DOHH2 (cell line): ENCODE data around the gene IKBKG.

Source experiments
- H3F3A ChIP-seq: fragments of 200-600 bp; sonication (generic), shearing (Covaris generic); 2 replicates; pipeline ENCODE4 v1.6.0; 2016; ENCODE audit warnings: antibody characterized with exemption, mild to moderate bottlenecking; ENCODE audit not compliant: control insufficient read depth, insufficient read depth
- H3K27ac ChIP-seq: fragments of 200-600 bp; sonication (generic); 2 replicates; pipeline ENCODE4 v1.5.1; 2014; ENCODE audit warnings: low read depth, mild to moderate bottlenecking, low read length, moderate library complexity
- H3K27me3 ChIP-seq: fragments of 200-600 bp; sonication (generic); 2 replicates; pipeline ENCODE4 v1.6.1; 2014; ENCODE audit warnings: mild to moderate bottlenecking, low read length, mixed read lengths; ENCODE audit not compliant: control insufficient read depth
- H3K36me3 ChIP-seq: fragments of 200-600 bp; sonication (generic); 2 replicates; pipeline ENCODE4 v1.6.1; 2014; ENCODE audit warnings: mild to moderate bottlenecking, low read length, moderate library complexity, mixed read lengths; ENCODE audit not compliant: control insufficient read depth
- H3K4me1 ChIP-seq: fragments of 200-600 bp; sonication (generic); 2 replicates; pipeline ENCODE4 v1.6.1; 2014; ENCODE audit warnings: mild to moderate bottlenecking, low read length, mixed read lengths; ENCODE audit not compliant: control insufficient read depth
- H3K4me2 ChIP-seq: fragments of 200-600 bp; sonication (generic); 2 replicates; pipeline ENCODE4 v1.6.0; 2014; ENCODE audit warnings: mild to moderate bottlenecking, low read length, moderate library complexity
- H3K4me3 ChIP-seq: fragments of 200-600 bp; sonication (generic); 2 replicates; pipeline ENCODE4 v1.5.1; 2014; ENCODE audit warnings: mild to moderate bottlenecking, low read length, mixed read lengths
- H3K79me2 ChIP-seq: fragments of 200-600 bp; sonication (generic); 2 replicates; pipeline ENCODE4 v1.6.1; 2014; ENCODE audit warnings: mild to moderate bottlenecking, low read length, mixed read lengths; ENCODE audit not compliant: control insufficient read depth
- H3K9me2 ChIP-seq: fragments of 200-600 bp; sonication (generic); replicated peaks from 2 replicates; pipeline ENCODE4 v1.6.1; 2014; ENCODE audit warnings: mild to moderate bottlenecking, low read length, mixed read lengths; ENCODE audit not compliant: control insufficient read depth
- H3K9me3 ChIP-seq: fragments of 200-600 bp; sonication (generic); 2 replicates; pipeline ENCODE4 v1.6.1; 2014; ENCODE audit warnings: antibody characterized with exemption, low read length, mixed read lengths; ENCODE audit not compliant: control insufficient read depth, insufficient read depth
- H4K20me1 ChIP-seq: fragments of 200-600 bp; sonication (generic); 2 replicates; pipeline ENCODE4 v1.6.0; 2014; ENCODE audit warnings: low read depth, mild to moderate bottlenecking, antibody characterized with exemption, low read length, moderate library complexity; ENCODE audit not compliant: control insufficient read depth, insufficient read depth
- EZH2phosphoT487 ChIP-seq: fragments of 200-600 bp; sonication (generic); IDR thresholded peaks from 2 replicates; pipeline ENCODE4 v1.6.1; 2017; ENCODE audit warnings: borderline replicate concordance, mild to moderate bottlenecking, antibody characterized with exemption, low read length, moderate library complexity, mixed read lengths
- TF ChIP-seq, protein P1 (sequence below): fragments of 200-600 bp; sonication (generic); IDR thresholded peaks from one replicate; pipeline ENCODE4 v1.5.1; 2014; ENCODE audit warnings: antibody characterized with exemption, mild to moderate bottlenecking, low read depth, low read length; ENCODE audit not compliant: poor library complexity, severe bottlenecking

IKBKG gene

DNA sequence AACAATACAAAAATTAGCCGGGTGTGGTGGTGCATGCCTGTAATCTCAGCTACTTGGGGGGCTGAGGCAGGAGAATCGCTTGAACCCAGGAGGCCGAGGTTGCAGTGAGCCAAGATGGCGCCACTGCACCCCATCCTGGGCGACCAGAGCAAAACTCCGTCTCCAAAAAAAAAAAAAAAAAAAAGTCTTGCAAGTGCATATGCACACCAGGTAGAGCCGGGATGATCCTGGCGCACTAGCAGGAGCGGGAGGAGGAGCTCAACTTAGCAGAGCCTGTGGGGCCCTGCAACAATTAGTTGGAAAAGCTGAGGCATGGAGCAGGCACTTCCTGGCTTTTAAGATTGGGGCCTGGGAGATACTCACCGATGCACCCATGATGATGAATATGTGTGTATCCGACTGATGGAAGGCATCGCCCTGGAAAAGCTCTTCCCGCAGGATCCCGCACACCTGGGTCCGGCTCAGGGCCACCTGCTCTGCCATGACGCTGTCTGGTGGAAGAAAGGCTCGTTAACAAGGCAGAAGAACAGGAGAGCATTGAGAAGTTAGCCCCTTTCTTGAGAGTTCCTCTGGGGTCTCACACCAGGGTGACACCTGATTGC is 1.6 kb upstream of the IKBKG start:
- Histone ChIP-seq H3K36me3 (peaks cover 15% of the 10 kb centered on the region), H3K9me2 (no peaks in the 10 kb centered on the region), H3K27me3 (no peaks in the 10 kb centered on the region), H3K4me3 (peak overlapping the region; percentile 89), H3K4me1 (peaks cover 8% of the 10 kb centered on the region), H3K79me2 (peaks cover 46% of the 10 kb centered on the region), H3F3A (no peaks in the 10 kb centered on the region), H3K27ac (no peak overlapping the region), H3K9me3 (no peaks in the 10 kb centered on the region), H4K20me1 (no peaks in the 10 kb centered on the region), H3K4me2 (peak overlapping the region; percentile 82)
- TF ChIP-seq EZH2phosphoT487, result no peak
- TF ChIP-seq, protein P1, sequence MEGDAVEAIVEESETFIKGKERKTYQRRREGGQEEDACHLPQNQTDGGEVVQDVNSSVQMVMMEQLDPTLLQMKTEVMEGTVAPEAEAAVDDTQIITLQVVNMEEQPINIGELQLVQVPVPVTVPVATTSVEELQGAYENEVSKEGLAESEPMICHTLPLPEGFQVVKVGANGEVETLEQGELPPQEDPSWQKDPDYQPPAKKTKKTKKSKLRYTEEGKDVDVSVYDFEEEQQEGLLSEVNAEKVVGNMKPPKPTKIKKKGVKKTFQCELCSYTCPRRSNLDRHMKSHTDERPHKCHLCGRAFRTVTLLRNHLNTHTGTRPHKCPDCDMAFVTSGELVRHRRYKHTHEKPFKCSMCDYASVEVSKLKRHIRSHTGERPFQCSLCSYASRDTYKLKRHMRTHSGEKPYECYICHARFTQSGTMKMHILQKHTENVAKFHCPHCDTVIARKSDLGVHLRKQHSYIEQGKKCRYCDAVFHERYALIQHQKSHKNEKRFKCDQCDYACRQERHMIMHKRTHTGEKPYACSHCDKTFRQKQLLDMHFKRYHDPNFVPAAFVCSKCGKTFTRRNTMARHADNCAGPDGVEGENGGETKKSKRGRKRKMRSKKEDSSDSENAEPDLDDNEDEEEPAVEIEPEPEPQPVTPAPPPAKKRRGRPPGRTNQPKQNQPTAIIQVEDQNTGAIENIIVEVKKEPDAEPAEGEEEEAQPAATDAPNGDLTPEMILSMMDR, result no peak

DNA sequence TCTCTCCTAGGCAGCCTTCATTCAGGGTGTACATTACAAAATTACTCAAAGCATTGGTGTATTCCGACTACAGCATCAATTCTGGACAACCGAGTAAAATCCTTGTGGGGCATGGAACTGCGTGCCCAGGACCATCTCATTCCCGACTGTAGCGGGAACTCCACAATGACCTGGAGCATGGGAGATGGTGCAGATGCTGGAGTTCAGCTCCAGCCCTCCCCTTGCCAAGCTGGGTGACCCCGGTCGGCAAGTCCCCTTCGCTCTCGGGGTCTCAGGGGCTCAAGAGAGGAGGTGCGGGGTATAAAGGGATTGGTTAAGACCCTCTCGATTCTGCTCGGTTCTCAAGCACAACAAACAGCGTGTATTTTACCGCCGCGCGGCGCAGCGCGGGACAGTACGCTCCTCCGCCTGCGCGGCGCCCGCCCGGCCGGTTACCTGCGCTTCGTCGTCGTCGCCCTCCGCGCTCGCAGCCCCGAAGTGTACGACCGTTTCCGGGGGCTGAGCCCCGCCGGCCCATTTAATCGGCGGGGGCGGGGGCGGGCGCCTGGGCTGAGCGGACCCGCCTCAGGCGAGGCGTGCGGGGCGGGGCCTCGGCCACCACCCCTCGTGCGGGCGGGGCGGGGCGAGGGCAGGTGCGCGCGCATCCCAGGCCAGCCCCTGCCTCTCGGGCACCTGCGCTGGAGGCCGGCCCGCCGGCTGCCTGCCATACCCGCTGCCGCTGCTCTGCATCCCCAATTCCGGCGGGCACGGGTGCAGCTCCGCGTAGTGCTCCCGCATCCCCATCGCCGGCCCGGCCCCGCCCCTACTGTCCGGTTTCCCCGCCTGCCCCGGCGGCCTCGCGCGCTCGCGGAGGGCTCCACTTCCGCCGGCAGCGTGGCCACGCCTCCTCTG is 821 bp upstream of the IKBKG start, which contains the start of gene G6PD:
G6PD (minus strand) TSS at position 493 of the 891 bp plus-strand sequence. CDS start 691 bp downstream, outside the sequence.
- no peaks in the 10 kb centered on the region for H3F3A ChIP-seq

DNA sequence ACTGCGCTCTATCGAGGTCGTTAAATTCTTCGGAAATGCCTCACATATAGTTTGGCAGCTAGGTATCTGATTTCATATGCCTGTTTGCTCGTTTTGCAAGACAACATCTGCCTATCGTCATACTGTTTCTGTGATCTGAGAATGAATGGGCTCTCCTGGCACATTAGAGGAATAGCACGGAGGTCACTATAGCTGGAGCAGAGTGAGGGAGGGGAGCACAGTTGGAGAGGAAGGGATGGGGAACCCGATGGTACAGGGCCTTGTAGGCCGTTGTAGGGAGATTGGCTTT is 552 bp downstream of the IKBKG start:
- H3K9me2 ChIP-seq, result no peaks in the 10 kb centered on the region
- H3K9me3 ChIP-seq, result no peaks in the 10 kb centered on the region
- peak overlapping the region; percentile 89 for H3K4me3 ChIP-seq
- no peaks in the 10 kb centered on the region for H3K27me3 ChIP-seq
- H3F3A ChIP-seq, result no peaks in the 10 kb centered on the region
- peaks cover 18% of the 10 kb centered on the region for H3K36me3 ChIP-seq
- no peaks in the 10 kb centered on the region for H4K20me1 ChIP-seq
- peaks cover 8% of the 10 kb centered on the region for H3K4me1 ChIP-seq
- H3K4me2 ChIP-seq, result peak overlapping the region; percentile 82
- TF ChIP-seq EZH2phosphoT487, result no peak
- TF ChIP-seq, protein P1, result no peak
- H3K79me2 ChIP-seq, result peaks cover 59% of the 10 kb centered on the region
- peak overlapping the region; percentile 91 for H3K27ac ChIP-seq

More for the DNA sequence above, 821 bp upstream of the IKBKG start, which contains the start of gene G6PD:
- Histone ChIP-seq H3K27ac (peak within 1 kb of the TSS; percentile 91), H3K9me3 (no peaks in the 10 kb centered on the region), H4K20me1 (no peaks in the 10 kb centered on the region), H3K27me3 (no peaks in the 10 kb centered on the region), H3K4me1 (peaks cover 8% of the 10 kb centered on the region), H3K36me3 (peaks cover 15% of the 10 kb centered on the region), H3K79me2 (peaks cover 51% of the 10 kb centered on the region), H3K9me2 (no peaks in the 10 kb centered on the region), H3K4me3 (peak within 1 kb of the TSS; percentile 89), H3K4me2 (peak within 1 kb of the TSS; percentile 82)
- TF ChIP-seq, protein P1, result no peak
- no peak for TF ChIP-seq EZH2phosphoT487
